ENCODE data around the gene CELF6. TPM values are rescaled to one million over a fixed set of nuclear protein-coding genes. Genes with fewer than 3 reads are reported as not detected.

The CELF6 gene
- total and polyA plus RNA-seq, 12 donors: 0.21 to 5.1 (median 0.76) TPM

GRCh38 chr15:72269739-72270138 lies 50.2 kb downstream of the CELF6 start:
- Histone ChIP-seq H3K27ac (no peak overlapping the region), H3K9me3 (no peaks in the 10 kb centered on the region), H3K4me3 (no peak overlapping the region), H3K4me1 (peaks cover 0 to 32% (median 26%) of the 10 kb centered on the region in 9 donors), H3K36me3 (peaks cover 0 to 57% (median 34%) of the 10 kb centered on the region in 9 donors), H3K27me3 (no peaks in the 10 kb centered on the region)
- intact Hi-C loops (cut with DNase I): loop anchor here in 7 of 10 donors (5.0 to 10.0 kb wide), 4 partner anchors 37 to 67 kb away; partner anchors contain the start of gene PKM (in 1 of the 7)
- DNase-seq (no peak), ATAC-seq (no peak)
- TF ChIP-seq CTCF (IDR thresholded peaks at IDR 0.05): no peak
- 90 to 93% methylated on average over 4 of the region's 4 CpGs for WGBS, 2 donors

- 91 to 95% methylated on average over 5 of the region's 5 CpGs for WGBS, 2 donors
- DNase-seq (no peak), ATAC-seq (no peak)
- Histone ChIP-seq H3K36me3 (peaks cover 0 to 100% (median 80%) of the 10 kb centered on the region in 9 donors), H3K9me3 (no peaks in the 10 kb centered on the region), H3K27me3 (no peaks in the 10 kb centered on the region), H3K4me3 (no peak overlapping the region), H3K27ac (no peak overlapping the region), H3K4me1 (peaks cover 0 to 3% (median 0%) of the 10 kb centered on the region in 9 donors)
- TF ChIP-seq CTCF (IDR thresholded peaks at IDR 0.05): no peak
- intact Hi-C loops (cut with DNase I): loop anchor here in 2 of 10 donors (5.0 to 10.0 kb wide), 2 partner anchors 50 to 63 kb away; no protein-coding TSS in a partner anchor
Measured at GRCh38 chr15:72265031-72265430, 54.9 kb downstream of the CELF6 start.

- ATAC-seq (no peak), DNase-seq (no peak)
- H3K27me3 ChIP-seq: no peaks in the 10 kb centered on the region
- no peaks in the 10 kb centered on the region for H3K9me3 ChIP-seq
- peaks cover 0 to 100% (median 80%) of the 10 kb centered on the region in 9 donors for H3K36me3 ChIP-seq
- WGBS, 2 donors: 97% methylated on average over 10 of the region's 10 CpGs
- peaks cover 0 to 5% (median 0%) of the 10 kb centered on the region in 9 donors for H3K4me1 ChIP-seq
- H3K4me3 ChIP-seq: no peak overlapping the region
- H3K27ac ChIP-seq: no peak overlapping the region
- no peak for TF ChIP-seq CTCF (IDR thresholded peaks at IDR 0.05)
- intact Hi-C loops (cut with DNase I): no loop called here
Measured at GRCh38 chr15:72252663-72253299, 67.2 kb downstream of the CELF6 start.

GRCh38 chr15:72249142-72249810 lies 70.7 kb downstream of the CELF6 start:
- intact Hi-C loops (cut with DNase I): no loop called here
- Histone ChIP-seq H3K4me1 (peaks cover 0 to 5% (median 0%) of the 10 kb centered on the region in 9 donors), H3K27me3 (no peaks in the 10 kb centered on the region), H3K27ac (no peak overlapping the region), H3K9me3 (no peaks in the 10 kb centered on the region), H3K4me3 (no peak overlapping the region), H3K36me3 (peaks cover 0 to 100% (median 57%) of the 10 kb centered on the region in 9 donors)
- ATAC-seq (no peak), DNase-seq (no peak)
- WGBS, 2 donors: 88% methylated on average over 3 of the region's 3 CpGs
- TF ChIP-seq CTCF (IDR thresholded peaks at IDR 0.05): no peak

Data from heart right ventricle (tissue), 16 donors.